ENCODE data around the gene NWD2.
"Not testable (repeated sequence)": the region's sequence is repeated elsewhere in the genome, so short reads cannot be mapped to it uniquely, and the experiment has no call there.

NWD2 gene

DNA sequence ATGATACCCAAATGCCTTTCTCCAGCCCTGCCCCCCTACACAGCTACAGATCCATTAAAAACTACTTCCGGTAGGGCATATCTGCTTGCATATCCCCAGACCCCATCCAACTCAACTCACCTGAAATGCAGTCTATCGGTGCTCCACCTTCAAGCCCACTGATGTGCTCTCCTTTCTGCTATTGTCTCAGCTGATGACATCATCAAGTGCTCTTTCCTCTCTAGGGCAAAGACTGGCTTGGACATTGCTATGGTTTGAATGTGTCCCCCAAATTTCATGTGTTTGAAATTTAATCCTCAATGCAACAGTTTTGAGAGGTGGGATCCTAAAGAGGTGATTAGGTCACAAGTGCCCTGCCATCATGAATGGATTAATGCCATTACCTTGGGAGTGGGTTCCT is 229.3 kb downstream of the NWD2 start:
- no peak for FAIRE-seq

DNA sequence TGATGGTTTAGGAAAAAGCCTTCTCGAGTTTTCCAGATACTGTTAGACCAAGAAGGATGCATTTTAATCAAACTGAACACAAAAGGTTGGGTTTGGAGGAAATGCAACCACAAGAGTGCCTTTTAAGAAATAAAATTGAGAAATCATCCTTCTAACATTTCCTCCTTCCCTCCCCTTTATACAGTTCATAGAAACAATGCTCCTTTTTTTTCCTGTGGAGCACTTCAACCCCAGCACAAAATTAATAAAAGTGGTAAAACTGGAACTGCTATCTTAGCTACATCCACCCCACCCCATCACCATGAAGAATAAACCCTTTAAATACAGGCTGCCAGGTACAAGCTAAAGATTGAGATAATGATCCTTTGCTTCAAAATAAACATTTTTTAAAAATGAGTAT is 230.5 kb downstream of the NWD2 start:
- FAIRE-seq = no peak

DNA sequence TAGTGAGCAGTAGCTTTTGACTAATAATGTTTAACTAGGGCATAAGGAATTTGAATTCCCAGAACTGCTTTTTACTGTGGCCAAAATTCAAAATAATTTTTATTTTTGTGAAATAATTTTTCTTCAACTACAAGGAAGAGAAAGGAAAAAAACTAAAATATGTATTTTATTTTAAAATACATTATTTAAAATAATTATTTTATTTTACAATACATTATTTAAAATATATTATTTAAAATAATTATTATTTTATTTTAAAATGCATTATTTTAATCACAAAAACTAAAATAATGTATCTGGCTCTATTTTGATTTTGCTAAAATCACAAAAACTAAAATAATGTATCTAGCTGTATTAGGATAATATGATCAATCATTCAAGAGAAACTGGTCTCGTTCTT is 231.2 kb downstream of the NWD2 start:
- peak; percentile 84 for FAIRE-seq

DNA sequence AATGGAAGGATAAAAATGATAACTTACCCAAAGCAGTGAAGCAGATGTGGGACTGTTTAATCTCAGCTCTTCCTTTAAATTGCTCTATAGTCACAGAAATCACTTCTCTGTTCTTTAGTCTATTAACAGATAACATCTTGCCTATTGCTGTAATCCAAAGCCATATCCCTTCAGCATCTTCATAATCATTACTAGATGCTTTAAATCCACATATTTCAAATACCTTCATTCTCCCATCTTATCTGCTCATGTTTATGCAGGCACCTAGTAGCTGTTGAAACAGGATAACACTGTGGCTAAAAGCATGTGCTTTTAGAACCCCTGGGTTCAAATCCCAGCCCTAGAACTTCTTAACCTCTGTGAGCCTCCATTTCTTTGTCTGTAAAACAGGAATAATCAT is 231.7 kb downstream of the NWD2 start:
- no peak for FAIRE-seq

DNA sequence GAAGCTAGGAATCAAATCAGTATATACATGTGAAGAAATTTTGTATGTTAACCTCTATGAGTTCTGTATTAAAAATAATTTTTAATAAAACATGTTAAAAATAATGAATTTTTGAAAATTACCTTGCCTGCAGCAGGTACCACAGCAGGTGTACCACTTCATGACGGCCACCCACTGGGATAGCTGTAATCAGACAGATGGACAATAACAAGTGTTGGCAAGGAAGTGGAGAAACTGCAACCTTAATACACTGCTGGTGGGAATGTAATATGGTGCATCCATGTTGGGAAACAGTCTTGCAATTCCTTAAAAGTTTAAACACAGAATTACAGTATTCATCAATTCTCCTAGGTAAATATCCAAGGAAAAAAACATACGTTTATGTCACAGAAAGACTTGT is 232.1 kb downstream of the NWD2 start:
- no peak for FAIRE-seq

DNA sequence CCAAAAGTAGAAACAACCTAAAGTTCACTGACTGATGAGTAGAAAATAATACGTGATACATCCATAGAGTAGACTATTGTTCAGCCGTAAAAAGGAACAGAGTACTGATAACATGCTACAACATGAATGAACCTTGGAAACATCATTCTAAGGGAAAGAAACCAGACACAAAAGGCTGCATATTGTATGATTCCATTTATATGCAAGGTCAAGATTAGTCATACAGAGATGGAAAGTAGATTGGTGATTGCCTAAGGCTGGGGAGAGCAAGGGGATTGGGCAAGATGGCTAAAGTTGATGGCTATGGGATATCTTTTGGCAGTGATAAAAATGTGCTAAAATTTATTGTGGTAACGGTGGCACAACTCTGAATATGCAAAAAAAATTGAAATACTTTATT is 232.6 kb downstream of the NWD2 start:
- FAIRE-seq = no peak

DNA sequence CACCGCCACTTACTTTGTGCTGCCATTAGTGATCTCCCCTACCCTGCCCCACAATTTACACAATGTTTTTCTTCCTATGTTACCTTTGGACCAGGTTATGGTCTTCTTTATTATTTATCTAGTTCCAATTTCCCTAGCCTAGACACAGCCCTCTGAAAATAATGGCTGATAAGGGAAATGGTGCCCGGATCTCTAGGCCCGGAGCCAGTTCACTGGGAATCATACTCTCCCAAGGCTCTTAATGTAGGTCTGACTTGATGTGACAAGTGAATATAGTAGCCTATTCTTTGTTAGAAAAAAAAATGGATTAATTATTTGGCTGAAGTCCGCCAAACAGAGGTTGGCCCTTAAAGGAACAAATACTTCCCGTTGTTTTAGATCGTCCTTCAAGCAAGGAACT is 233.6 kb downstream of the NWD2 start:
- no peak for FAIRE-seq

DNA sequence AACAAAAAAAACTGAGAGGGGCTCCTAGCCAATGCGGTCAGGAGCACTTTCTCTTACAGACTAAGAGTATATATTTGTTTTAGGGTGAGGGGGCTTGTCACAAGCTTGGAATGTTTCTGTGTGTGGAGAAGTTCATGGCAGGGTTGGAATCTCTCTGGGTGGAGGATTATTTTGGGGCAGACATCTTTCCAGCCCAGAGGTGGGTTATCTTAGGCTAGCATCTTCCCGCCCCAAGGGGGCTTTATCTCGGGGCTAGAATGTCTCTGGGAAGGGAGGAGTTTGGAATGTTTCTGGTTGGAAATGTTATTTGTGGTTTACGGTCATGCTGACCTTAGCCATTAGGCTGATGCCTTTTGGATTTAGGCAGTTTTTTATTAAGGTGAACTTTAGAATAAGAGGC is 236.0 kb downstream of the NWD2 start:
- FAIRE-seq = no peak

DNA sequence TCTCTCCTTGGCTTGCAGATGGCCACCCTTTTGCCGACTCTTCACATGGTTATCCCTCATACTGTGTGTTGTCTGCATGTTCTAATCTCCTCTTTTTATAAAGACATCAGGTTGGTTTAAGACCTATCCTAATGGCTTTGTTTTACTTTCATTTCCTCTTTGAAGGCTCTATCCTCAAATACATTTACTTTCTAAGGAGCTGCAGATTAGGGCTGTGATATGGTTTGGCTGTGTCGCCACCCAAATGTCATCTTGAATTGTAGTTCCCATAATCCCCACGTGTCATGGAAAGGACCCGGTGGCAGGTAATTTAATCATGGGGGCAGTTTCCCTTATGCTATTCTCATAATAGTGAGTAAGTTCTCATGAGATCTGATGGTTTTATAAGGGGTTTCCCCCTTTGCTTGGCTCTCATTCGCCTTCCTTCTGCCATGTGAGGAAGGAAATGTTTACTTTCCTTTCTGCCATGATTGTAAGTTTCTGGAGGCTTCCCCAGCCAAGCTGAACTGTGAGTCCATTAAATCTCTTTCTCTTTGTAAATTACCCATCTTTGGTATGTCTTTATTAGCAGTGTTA is 237.1 kb downstream of the NWD2 start:
- no peak for FAIRE-seq

DNA sequence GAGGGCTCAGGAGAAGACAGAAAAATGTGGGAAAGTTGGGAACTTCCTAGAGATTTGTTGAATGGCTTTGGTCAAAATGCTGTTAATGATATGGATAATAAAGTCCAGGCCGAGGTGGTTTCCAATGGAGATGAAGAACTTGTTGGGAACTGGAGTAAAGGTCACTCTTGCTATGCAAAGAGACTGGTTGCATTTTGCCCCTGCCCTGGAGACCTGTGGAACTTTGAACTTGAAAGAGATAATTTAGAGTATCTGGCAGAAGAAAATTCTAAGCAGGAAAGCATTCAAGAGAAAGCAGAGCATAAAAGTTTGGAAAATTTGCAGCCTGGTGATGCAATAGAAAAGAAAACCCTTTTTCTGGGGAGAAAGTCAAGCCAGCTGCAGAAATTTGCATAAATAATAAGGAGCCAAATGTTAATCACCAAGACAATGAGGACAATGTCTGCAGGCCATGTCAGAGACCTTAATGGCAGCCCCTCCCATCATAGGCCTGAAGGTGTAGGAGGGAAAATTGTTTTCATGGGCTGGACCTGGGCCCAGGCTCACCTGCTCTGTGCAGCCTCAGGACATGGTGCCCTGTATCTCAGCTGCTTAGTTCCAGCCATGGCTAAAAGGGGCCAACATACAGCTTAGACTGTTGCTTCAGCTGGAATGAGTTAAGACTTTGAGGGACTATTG is 237.8 kb downstream of the NWD2 start:
- FAIRE-seq = no peak

DNA sequence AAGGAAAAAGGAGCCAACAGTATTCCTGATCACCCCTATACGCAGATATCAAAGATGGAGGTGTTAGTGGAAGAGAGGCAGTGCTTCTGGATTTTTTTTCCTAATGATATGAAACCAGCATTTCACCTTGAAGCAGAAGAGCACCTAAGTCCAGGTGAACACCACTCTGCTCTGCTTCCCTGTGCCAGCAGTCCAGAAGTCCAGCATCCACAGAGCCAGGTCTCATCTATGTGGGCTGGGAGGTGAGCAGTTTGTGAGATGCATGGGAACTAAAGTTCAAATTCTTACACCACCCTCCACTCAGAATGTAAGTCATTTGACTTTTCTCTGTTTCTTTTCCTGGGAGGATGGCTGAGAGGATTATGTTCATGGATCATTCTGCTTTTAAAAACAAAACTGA is 239.1 kb downstream of the NWD2 start:
- FAIRE-seq = no peak

DNA sequence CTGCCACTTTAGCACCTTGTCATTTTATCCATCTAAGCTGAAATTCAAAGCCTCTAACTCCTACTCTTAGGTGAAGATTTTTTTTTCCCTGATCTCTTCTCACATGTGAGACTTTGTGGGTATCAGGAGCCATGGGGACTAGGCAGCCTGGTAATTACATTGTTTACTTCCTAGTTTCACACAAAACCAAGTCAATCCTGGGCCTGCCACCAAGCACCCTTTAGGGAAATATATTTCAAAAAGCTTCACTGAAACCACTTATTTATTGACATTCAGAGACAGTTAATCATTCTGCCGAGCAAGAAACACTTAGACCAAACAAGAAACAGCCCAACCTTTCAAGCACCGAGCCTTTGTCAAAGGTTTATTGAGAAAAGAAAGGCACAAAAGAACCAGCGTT is 241.6 kb downstream of the NWD2 start:
- FAIRE-seq = no peak

DNA sequence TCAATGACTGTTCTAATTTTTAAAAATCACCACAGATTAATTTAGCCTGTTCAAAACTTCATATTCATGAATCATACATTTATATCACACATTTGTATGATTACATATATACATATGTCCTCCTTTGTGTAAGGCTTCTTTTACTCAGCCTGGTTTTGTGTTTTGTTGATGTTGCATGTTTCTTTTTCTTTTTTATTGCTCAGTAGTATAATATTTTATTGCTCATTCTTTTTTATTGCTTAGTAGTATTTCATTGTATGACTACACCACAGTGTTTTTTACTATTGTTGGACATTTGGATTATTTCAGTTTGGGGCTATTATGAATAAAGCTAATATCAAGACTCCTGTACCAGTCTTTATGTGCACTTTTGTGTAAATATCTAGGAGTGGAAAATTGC is 243.1 kb downstream of the NWD2 start:
- FAIRE-seq = no peak

DNA sequence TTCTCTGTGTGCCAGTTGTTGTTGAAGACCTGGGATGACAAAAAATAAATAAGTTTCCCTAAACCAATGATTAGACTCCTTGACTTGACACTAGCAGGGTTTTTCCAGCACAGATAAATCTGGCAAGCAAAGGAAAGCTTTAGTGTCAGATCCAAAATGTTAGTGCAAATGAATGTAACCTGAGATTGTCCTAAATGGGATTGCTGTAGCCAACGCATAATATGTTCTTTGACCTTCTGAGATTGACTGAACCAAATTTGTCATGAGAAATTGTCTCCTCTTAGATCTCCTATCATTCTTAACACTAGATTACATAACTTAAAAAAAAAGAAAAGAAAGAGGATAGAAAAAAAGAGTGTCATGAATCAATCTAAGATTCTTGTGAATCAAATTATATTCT is 245.2 kb downstream of the NWD2 start:
- no peak for FAIRE-seq

DNA sequence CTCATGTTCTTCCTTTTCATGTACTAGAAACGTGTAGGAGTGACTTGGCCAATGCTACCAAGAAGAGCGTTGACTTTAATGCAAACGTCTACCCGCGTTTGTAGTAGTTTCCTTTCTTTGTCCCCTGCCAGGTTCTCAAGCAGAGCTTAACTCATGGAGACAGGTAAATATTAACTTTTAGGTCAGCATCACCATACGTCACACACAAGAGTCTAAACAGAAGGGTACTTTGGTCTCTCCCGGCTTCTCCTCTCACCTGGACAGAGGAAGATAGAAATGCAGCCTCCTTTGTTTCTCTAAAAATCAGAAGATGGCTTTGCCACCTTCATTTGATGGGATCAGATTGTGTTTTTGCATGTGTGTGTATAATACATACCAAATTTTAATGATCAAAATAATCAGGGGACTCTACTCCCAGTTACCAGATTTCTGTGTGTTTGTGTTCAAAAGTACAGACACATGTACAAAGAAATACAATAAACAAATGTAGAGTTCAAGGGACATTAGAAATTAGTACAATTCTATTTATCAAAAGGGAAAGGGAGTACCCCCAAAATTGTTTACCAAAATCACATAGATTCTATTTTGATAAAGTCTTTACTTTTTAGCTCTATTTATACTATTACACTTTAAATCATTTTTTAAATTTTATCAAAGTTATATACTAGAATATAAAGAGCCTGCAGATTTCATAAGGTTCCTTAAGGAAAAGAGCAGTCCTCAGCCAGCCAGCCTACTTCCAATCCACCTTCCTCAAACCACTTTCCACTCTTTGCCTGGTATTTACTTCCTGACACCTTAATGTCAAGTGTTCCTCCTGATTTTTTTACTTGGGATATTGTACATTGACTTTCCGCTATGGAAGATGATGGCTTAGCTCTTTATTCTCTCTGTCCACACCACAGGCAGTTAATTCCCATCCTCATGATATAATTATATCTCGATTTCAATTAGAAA is 246.1 kb downstream of the NWD2 start:
- FAIRE-seq = no peak

DNA sequence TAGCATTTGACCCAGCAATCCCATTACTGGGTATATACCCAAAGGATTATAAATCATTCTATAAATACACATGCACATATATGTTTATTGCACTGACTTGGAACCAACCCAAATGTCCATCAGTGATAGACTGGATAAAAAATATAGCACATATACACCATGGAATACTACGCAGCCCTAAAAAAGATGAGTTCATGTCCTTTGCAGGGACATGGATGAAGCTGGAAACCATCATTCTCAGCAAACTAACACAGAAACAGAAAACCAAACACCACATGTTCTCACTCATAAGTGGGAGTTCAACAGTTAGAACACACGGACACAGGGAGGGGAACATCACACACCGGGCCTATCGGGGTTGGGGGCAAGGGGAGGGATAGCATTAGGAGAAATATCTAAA is 250.8 kb downstream of the NWD2 start:
- FAIRE-seq = not testable (repeated sequence)

Data from TTC549 (cell line).